BJ (cell line): ENCODE data around the gene TMEM222. TPM values are rescaled to one million over a fixed set of nuclear protein-coding genes. Genes with fewer than 3 reads are reported as not detected.
A peak's percentile ranks its signal among the peaks of the same experiment; 100 is the strongest.

ENCODE experiments used
- CTCF ChIA-PET: fragments of 350-600 bp; formaldehyde crosslinking; extraction: SDS; loops from one replicate; lab custom pipeline; 2021; ENCODE audit warnings: antibody characterized with exemption, inconsistent platforms; lab: Yijun Ruan, JAX
- POLR2A ChIA-PET: fragments of 300-600 bp; sonication (Branson Sonifier 250); formaldehyde crosslinking; extraction: SDS; loops from one replicate; lab custom pipeline; 2021; ENCODE audit warnings: antibody characterized with exemption; lab: Charles Lee
- DNase-seq: peaks from one replicate; pipeline ENCODE4 v3.0.0-alpha.2; 2011; ENCODE audit warnings: low read depth
- H3K27me3 ChIP-seq: 2 replicates; pipeline ENCODE4 v1.6.0; 2011; ENCODE audit warnings: low read length; ENCODE audit not compliant: control insufficient read depth, insufficient read depth
- H3K36me3 ChIP-seq: 2 replicates; pipeline ENCODE4 v1.5.1; 2011; ENCODE audit warnings: low read length; ENCODE audit not compliant: control insufficient read depth, insufficient read depth
- H3K4me3 ChIP-seq: 2 replicates; pipeline ENCODE4 v1.5.1; 2011; ENCODE audit warnings: low read depth, mild to moderate bottlenecking, control low read depth, low read length
- CTCF ChIP-seq: IDR thresholded peaks from 2 replicates; pipeline ENCODE4 v1.5.1; 2011; ENCODE audit warnings: low read depth, mild to moderate bottlenecking, control low read depth, inconsistent platforms, low read length, moderate library complexity; ENCODE audit not compliant: insufficient read depth
- polyA plus RNA-seq: library from polyadenylated mRNA; depleted of rRNA; stranded (reverse); fragments of >200 nt; gene quantifications from 2 replicates; pipeline ENCODE4 v1.2.3, GENCODE V29; 2011

TMEM222 gene
- polyA plus RNA-seq, 1 experiment, result 76.2 TPM

GRCh38 chr1:27348861-27349783 is 27.2 kb downstream of the TMEM222 start:
- POLR2A ChIA-PET, result no interaction called here
- peak overlapping the region; percentile 52 for H3K4me3 ChIP-seq
- no peaks in the 10 kb centered on the region for H3K27me3 ChIP-seq
- CTCF ChIA-PET, result interaction anchor here (0.8 to 4.1 kb wide), 10 partner anchors 9 to 258 kb away, joined by 3 to 37 read pairs (median 4); no protein-coding TSS in a partner anchor
- H3K36me3 ChIP-seq, result peaks cover 4% of the 10 kb centered on the region
- no peak for TF ChIP-seq CTCF
- DNase-seq, result no peak

- CTCF ChIA-PET, result interaction anchor here (1.0 to 4.1 kb wide), 7 partner anchors 8 to 257 kb away, joined by 3 to 37 read pairs (median 4); no protein-coding TSS in a partner anchor
Measured at GRCh38 chr1:27349784-27350662, 28.1 kb downstream of the TMEM222 start.

GRCh38 chr1:27350663-27351540 is 28.9 kb downstream of the TMEM222 start:
- ChIA-PET POLR2A (no interaction called here), CTCF (interaction anchor here (0.7 to 4.1 kb wide), 5 partner anchors 17 to 53 kb away, joined by 3 to 37 read pairs (median 4); no protein-coding TSS in a partner anchor)
- Histone ChIP-seq H3K4me3 (no peak overlapping the region), H3K36me3 (peaks cover 11% of the 10 kb centered on the region), H3K27me3 (no peaks in the 10 kb centered on the region)
- DNase-seq, result no peak
- 0 out of 2 replicates have a peak, but pooled peaks have one; percentile 4 for TF ChIP-seq CTCF

More at GRCh38 chr1:27349784-27350662, 28.1 kb downstream of the TMEM222 start:
- Histone ChIP-seq H3K4me3 (peak overlapping the region; percentile 52), H3K27me3 (no peaks in the 10 kb centered on the region), H3K36me3 (peaks cover 4% of the 10 kb centered on the region)
- no peak for TF ChIP-seq CTCF
- POLR2A ChIA-PET, result no interaction called here
- peak; percentile 10 for DNase-seq

GRCh38 chr1:27351541-27352107 is 29.7 kb downstream of the TMEM222 start:
- no peak for DNase-seq
- POLR2A ChIA-PET, result no interaction called here
- peaks cover 14% of the 10 kb centered on the region for H3K36me3 ChIP-seq
- CTCF ChIA-PET, result interaction anchor here (0.7 to 4.1 kb wide), 4 partner anchors 18 to 54 kb away, joined by 3 to 37 read pairs (median 4); no protein-coding TSS in a partner anchor
- no peaks in the 10 kb centered on the region for H3K27me3 ChIP-seq
- no peak overlapping the region for H3K4me3 ChIP-seq
- no peak for TF ChIP-seq CTCF
